Hepatocyte (in vitro differentiated cells): ENCODE data around the gene PWP2. TPM values are rescaled to one million over a fixed set of nuclear protein-coding genes. Genes with fewer than 3 reads are reported as not detected.
"Not testable (repeated sequence)": the region's sequence is repeated elsewhere in the genome, so short reads cannot be mapped to it uniquely, and the experiment has no call there.

ENCODE experiments used
- DNase-seq: peaks from one replicate; pipeline ENCODE4 v3.0.0-alpha.2; 2016; ENCODE audit warnings: low spot score
- H2AFZ ChIP-seq: fragments of 200-600 bp; sonication (generic); 2 replicates; pipeline ENCODE4 v1.6.0; 2016; ENCODE audit warnings: antibody characterized with exemption, mild to moderate bottlenecking
- H3K27ac ChIP-seq: fragments of 200-600 bp; sonication (generic); 2 replicates; pipeline ENCODE4 v1.5.1; 2016; ENCODE audit warnings: mild to moderate bottlenecking
- H3K27me3 ChIP-seq: fragments of 200-600 bp; sonication (generic); 2 replicates; pipeline ENCODE4 v1.6.1; 2016
- H3K36me3 ChIP-seq: fragments of 200-600 bp; sonication (generic); replicated peaks from 2 replicates; pipeline ENCODE4 v1.5.1; 2016; ENCODE audit warnings: low read depth; ENCODE audit not compliant: insufficient read depth
- H3K4me1 ChIP-seq: fragments of 200-600 bp; sonication (generic); 2 replicates; pipeline ENCODE4 v1.5.1; 2016; ENCODE audit warnings: mild to moderate bottlenecking, moderate library complexity; ENCODE audit not compliant: insufficient read depth
- H3K4me2 ChIP-seq: fragments of 200-600 bp; sonication (generic); 2 replicates; pipeline ENCODE4 v1.6.0; 2016
- H3K4me3 ChIP-seq: fragments of 200-600 bp; sonication (generic); 2 replicates; pipeline ENCODE4 v1.5.1; 2016; ENCODE audit warnings: mild to moderate bottlenecking
- H3K79me2 ChIP-seq: fragments of 200-600 bp; sonication (generic); 2 replicates; pipeline ENCODE4 v1.6.0; 2017; ENCODE audit warnings: mild to moderate bottlenecking
- H3K9me2 ChIP-seq: fragments of 200-600 bp; sonication (generic); replicated peaks from 2 replicates; pipeline ENCODE4 v1.6.0; 2017; ENCODE audit warnings: mild to moderate bottlenecking; ENCODE audit not compliant: insufficient read depth
- H3K9me3 ChIP-seq: fragments of 200-600 bp; sonication (generic); 2 replicates; pipeline ENCODE4 v1.5.1; 2016; ENCODE audit warnings: low read depth, mild to moderate bottlenecking
- H4K20me1 ChIP-seq: fragments of 200-600 bp; sonication (generic); 2 replicates; pipeline ENCODE4 v1.6.0; 2016; ENCODE audit warnings: mild to moderate bottlenecking; ENCODE audit not compliant: insufficient read depth, poor library complexity, severe bottlenecking
- WGBS: methylation state at CpG from one replicate; pipeline ENCODE4 v1.1.6; 2016; ENCODE audit warnings: low lambda C conversion rate; ENCODE audit errors: missing lambda C conversion rate; 5-methylcytosine and 5-hydroxymethylcytosine counted together
- polyA plus RNA-seq: library from polyadenylated mRNA; unstranded; fragments of >200 nt; fragmentation: Nextera tagmentation; extraction: Ambion mirVana; gene quantifications from 2 replicates; pipeline ENCODE4 v1.2.1, GENCODE V29; 2016
- total RNA-seq: library from RNA; depleted of rRNA; stranded (reverse); fragments of >200 nt; gene quantifications from 2 replicates; pipeline ENCODE4 v1.2.3, GENCODE V29; 2014

Gene PWP2
- total and polyA plus RNA-seq, 2 experiments from 2014 or later = 0.36 to 1.3 TPM

DNA sequence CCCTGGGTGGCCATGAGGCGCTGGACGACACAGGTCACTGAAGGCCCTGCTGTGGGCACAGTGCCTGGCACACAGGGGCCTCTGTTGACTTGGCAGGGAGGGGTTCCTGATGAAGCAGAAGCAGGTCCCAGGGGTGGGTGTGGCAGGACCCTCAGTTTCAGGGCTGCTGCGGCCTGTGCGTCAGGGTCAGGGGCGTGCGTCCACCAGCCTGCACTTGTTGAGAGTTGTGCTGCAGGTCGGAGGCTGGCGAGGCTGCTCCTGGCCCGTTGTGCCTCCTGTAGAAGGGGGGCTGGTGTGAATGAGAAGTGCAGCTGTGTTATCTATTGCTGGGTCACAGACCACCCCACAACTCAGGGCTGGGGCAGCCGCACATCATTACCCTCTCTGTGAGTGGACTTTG is 35.3 kb downstream of the PWP2 start:
- H2AFZ ChIP-seq, H4K20me1 ChIP-seq, H3K4me1 ChIP-seq, H3K4me2 ChIP-seq, H3K9me3 ChIP-seq, H3K27ac ChIP-seq, H3K4me3 ChIP-seq, H3K9me2 ChIP-seq, H3K36me3 ChIP-seq, H3K27me3 ChIP-seq, H3K79me2 ChIP-seq, DNase-seq: not testable (repeated sequence)
- WGBS = no CpG with 5 or more reads among the region's 10 CpGs

DNA sequence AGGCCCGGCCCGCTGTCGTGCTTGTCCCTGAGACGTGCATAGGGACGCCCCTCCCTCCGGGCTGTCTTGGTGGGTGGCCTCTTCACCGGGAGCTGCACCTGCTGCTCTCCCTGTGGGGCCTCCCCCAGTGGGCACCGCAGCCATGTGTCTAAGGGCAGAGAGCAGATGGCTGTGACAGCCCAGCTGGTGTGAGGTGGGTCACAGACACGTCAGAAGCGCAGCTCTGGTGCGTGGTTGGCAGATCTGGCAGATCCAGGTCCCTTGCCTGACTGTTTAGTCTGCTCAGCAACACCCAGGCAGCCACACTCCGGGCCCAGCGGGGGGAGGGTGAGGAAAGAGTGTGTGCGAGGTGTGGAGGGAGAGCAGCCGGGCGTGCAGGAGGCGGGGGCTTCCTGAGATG is 36.2 kb downstream of the PWP2 start:
- not testable (repeated sequence) for H4K20me1 ChIP-seq, H3K27ac ChIP-seq, H2AFZ ChIP-seq, H3K4me1 ChIP-seq, DNase-seq, H3K4me2 ChIP-seq, H3K9me3 ChIP-seq, H3K79me2 ChIP-seq, H3K4me3 ChIP-seq, H3K27me3 ChIP-seq, H3K9me2 ChIP-seq, H3K36me3 ChIP-seq
- no CpG with 5 or more reads among the region's 17 CpGs for WGBS

DNA sequence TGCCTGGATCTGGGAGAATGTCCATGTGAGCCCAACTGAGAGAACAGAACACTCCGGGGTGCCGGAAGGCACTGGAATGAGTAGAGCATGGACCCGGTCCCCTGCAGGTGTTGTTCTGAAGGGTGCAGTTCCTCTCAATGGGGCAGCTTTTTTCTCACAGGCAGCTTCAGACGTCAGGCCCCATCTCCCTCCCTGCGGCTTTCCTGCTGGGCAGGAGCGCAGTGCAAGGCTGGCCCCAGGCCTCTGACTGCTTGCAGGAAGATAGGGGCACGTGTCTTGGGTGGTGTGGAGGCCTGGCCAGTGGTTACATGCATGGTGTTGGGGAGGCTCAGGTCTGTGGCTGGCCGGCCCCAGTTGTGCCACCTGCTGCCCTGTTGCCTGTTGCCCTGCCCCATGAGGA is 36.8 kb downstream of the PWP2 start:
- H3K9me3 ChIP-seq, H3K4me3 ChIP-seq, H3K4me1 ChIP-seq, H3K4me2 ChIP-seq, H3K9me2 ChIP-seq, DNase-seq, H3K79me2 ChIP-seq, H2AFZ ChIP-seq, H3K36me3 ChIP-seq, H3K27me3 ChIP-seq, H4K20me1 ChIP-seq, H3K27ac ChIP-seq: not testable (repeated sequence)
- WGBS = no CpG with 5 or more reads among the region's 8 CpGs

DNA sequence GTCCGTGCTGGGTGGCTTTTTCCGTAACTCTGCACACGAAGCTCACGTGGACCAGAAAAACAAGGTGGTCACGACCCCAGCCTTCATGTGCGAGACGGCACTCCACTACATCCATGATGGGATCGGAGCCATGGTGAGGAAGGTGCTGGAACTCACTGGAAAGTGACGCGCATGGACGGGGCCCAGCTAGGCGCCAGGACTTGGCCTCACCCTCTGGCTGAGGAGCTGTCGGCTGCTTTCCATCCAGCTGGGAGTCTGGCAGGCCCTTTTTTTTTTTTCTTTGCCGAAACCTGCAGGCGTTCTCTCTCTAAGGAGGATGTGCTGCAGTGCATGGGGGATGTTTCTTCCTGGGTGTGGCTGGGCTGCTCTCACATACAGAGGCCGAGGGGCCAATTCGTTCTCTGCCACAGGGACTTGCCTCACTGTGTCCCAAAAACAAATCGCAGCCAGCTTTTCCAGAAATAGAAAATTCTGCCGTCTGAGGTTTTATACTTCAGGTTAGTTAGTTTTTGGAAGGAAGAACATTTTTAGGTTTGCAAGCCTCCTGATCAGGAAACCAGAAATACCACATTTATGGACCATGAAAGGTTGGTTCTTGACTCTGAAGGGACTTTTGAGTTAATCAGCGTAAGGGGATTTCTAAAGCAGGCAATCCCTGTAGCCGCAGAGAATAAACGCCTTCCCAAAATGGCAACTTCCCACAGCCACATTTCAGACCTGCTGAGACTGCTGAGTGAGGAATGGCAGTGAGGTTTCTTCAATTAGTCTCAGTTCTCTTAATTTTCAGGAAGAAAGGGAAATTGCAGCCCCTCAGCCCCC is 37.8 kb downstream of the PWP2 start:
- H3K4me1 ChIP-seq, H3K36me3 ChIP-seq: not testable (repeated sequence)

DNA sequence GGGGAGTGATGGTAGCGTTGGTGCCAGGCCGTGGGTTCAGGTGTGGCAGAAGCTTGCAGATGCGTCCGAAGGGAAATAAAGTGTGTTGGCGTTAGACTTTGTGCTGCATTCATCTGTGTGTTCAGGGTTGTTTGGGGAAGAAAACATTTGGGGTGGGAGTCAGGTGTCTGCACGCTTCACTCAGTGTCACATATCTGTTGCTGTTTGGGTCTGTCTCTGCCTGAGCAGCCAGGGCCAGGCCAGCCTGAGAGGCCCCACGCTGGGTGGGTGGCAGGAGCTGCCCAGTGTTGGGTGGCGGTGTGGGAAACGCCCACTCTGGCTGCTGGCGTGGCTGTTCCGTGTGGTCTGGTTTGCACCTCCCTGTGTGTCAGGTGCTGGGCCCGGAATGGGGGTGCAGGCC is 38.4 kb downstream of the PWP2 start:
- H3K9me2 ChIP-seq, H3K79me2 ChIP-seq, H4K20me1 ChIP-seq, H3K4me2 ChIP-seq, H3K27me3 ChIP-seq, H3K9me3 ChIP-seq, H3K27ac ChIP-seq, DNase-seq, H3K4me3 ChIP-seq, H3K4me1 ChIP-seq, H2AFZ ChIP-seq, H3K36me3 ChIP-seq: not testable (repeated sequence)
- no CpG with 5 or more reads among the region's 12 CpGs for WGBS

More for the DNA sequence above, 37.8 kb downstream of the PWP2 start:
- not testable (repeated sequence) for H3K27ac ChIP-seq, H3K27me3 ChIP-seq, H4K20me1 ChIP-seq, H3K4me3 ChIP-seq, DNase-seq, H3K9me3 ChIP-seq, H3K9me2 ChIP-seq, H3K79me2 ChIP-seq, H3K4me2 ChIP-seq, H2AFZ ChIP-seq
- WGBS = no CpG with 5 or more reads among the region's 22 CpGs

DNA sequence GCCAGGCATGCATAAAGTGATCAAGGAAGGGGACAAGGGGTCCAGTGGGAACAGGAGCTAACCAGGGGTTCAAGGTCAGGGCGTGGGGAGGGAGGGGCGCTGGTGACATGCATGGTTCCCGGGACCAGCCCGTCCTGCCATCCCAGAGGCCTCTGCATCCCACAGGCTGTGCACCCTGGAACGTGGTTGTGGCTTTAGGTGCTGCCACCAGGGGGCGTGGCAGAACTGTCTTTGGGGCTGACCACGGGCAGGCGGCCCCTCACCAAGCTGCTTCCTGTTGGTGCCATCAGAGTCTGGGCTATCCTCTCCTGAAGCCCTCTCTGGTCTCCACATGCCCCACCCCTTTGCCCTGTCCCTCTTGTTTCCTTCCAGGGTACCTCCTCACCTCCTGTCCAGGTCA is 39.9 kb downstream of the PWP2 start:
- no CpG with 5 or more reads among the region's 8 CpGs for WGBS
- H2AFZ ChIP-seq, H3K27ac ChIP-seq, H3K4me3 ChIP-seq, H3K9me3 ChIP-seq, DNase-seq, H3K79me2 ChIP-seq, H3K36me3 ChIP-seq, H3K9me2 ChIP-seq, H3K4me1 ChIP-seq, H3K27me3 ChIP-seq, H3K4me2 ChIP-seq, H4K20me1 ChIP-seq: not testable (repeated sequence)

DNA sequence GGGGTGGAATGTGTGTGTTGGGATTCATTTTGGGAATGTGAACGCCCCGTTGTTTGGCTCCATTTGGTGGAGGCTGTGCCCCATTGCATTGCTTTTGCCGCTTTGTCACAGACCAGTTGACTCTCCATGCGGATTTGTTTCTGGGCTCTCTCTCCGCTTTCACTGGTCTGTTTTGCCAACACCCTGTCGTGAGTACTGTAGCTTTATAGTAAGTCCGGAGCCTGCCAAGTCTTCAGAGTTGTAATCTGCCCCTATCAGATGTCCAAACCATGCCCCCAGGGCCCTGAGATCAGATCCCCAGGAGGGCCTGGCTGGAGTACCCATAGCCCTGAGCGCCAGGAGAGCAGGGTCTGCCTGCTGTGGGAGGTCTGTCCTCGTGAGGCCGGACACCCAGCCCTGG is 43.1 kb downstream of the PWP2 start:
- H3K36me3 ChIP-seq, H3K4me2 ChIP-seq, H3K27ac ChIP-seq, H3K9me2 ChIP-seq, H2AFZ ChIP-seq, H3K4me1 ChIP-seq, H3K27me3 ChIP-seq, DNase-seq, H3K9me3 ChIP-seq, H3K4me3 ChIP-seq, H4K20me1 ChIP-seq, H3K79me2 ChIP-seq: not testable (repeated sequence)
- no CpG with 5 or more reads among the region's 10 CpGs for WGBS

DNA sequence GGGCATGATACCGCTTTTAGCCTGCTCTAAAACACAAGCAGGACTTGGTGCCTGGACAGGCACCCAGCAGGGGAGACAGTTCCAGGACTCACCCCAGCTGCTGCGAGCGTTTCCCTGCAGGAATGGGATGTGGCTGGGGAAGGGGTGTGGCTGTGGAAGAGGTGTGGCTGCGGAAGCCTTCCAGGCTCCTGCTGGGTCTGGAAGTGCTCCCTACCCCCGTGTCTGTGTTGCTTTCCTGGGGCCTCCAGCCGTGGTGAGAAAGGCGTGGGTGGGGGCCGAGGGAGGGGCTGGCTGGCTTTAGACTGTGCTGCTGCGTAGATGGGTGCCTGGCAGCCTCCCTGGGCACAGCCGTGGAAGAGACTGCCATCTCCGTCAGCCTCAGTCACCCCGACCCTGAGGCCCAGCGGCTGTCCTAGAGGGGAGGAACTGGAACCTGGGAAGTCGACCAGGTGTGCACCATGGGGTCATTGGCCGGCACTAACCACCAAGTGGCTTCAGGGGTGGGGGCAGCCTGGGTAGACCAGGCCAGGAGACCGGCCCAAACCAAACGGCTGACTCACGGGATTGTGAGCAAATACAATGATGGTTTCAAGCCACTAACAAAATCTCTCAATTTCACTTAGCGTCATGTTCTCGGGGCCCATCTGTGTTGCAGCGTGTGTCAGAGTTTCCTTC is 46.2 kb downstream of the PWP2 start:
- H3K4me2 ChIP-seq, H3K36me3 ChIP-seq, H3K9me3 ChIP-seq, H3K27me3 ChIP-seq, H4K20me1 ChIP-seq, H2AFZ ChIP-seq, H3K4me1 ChIP-seq, H3K4me3 ChIP-seq, H3K9me2 ChIP-seq, H3K27ac ChIP-seq, DNase-seq, H3K79me2 ChIP-seq: not testable (repeated sequence)
- WGBS = no CpG with 5 or more reads among the region's 21 CpGs

DNA sequence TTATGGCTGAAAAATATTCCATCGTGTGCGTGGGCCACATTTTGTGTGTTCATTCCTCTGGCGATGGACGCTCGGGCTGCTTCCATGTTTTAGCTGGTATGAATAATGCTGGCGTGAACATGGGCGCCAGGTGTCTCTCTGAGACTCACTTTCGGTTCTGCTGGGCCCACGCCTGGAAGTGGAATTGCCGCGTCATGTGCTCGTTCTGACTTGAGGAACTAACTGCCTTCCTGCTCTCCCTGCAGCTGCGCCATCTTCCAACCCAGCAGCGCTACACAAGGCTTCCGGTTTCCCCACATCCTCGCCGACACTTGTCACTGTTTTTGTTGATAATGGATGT is 46.7 kb downstream of the PWP2 start:
- H3K4me2 ChIP-seq, H3K9me2 ChIP-seq, H3K79me2 ChIP-seq, H4K20me1 ChIP-seq, DNase-seq, H3K36me3 ChIP-seq, H3K4me1 ChIP-seq, H3K4me3 ChIP-seq, H3K9me3 ChIP-seq, H3K27ac ChIP-seq, H2AFZ ChIP-seq, H3K27me3 ChIP-seq: not testable (repeated sequence)
- WGBS = 100% methylated on average over 2 of the region's 17 CpGs
